KMS-11 (cell line): ENCODE data around the gene C10orf105.

Source experiments
- H2AFZ ChIP-seq: fragments of 200-600 bp; sonication (generic); 2 replicates; pipeline ENCODE4 v1.6.1; 2016; ENCODE audit warnings: antibody characterized with exemption, mixed run types, low read depth
- H3K27ac ChIP-seq: fragments of 200-600 bp; sonication (generic); 2 replicates; pipeline ENCODE4 v1.6.1; 2016; ENCODE audit warnings: mild to moderate bottlenecking, mixed run types
- H3K27me3 ChIP-seq: fragments of 200-600 bp; sonication (generic); 2 replicates; pipeline ENCODE4 v1.6.1; 2017; ENCODE audit warnings: mild to moderate bottlenecking, low read depth, mixed run types, moderate library complexity; ENCODE audit not compliant: insufficient read depth
- H3K36me3 ChIP-seq: fragments of 200-600 bp; sonication (generic); 2 replicates; pipeline ENCODE4 v1.6.1; 2017; ENCODE audit warnings: mild to moderate bottlenecking, mixed run types; ENCODE audit not compliant: insufficient read depth
- H3K4me1 ChIP-seq: fragments of 200-600 bp; sonication (generic); 2 replicates; pipeline ENCODE4 v1.6.1; 2016; ENCODE audit warnings: mild to moderate bottlenecking, low read depth, mixed run types; ENCODE audit not compliant: poor library complexity, severe bottlenecking
- H3K4me2 ChIP-seq: fragments of 200-600 bp; sonication (generic); 2 replicates; pipeline ENCODE4 v1.7.0; 2016; ENCODE audit warnings: mild to moderate bottlenecking, mixed run types
- H3K4me3 ChIP-seq: fragments of 200-600 bp; sonication (generic); IDR thresholded peaks from 2 replicates; pipeline ENCODE4 v1.6.1; 2017; ENCODE audit warnings: low read depth, low read length, mixed read lengths; ENCODE audit not compliant: insufficient read depth
- H3K79me2 ChIP-seq: fragments of 200-600 bp; sonication (generic); 2 replicates; pipeline ENCODE4 v1.6.1; 2016; ENCODE audit warnings: low read depth, mixed run types; ENCODE audit not compliant: insufficient read depth
- H3K9ac ChIP-seq: fragments of 200-600 bp; sonication (generic); 2 replicates; pipeline ENCODE4 v1.6.1; 2016; ENCODE audit warnings: mild to moderate bottlenecking, mixed run types
- H4K20me1 ChIP-seq: fragments of 200-600 bp; sonication (generic); 2 replicates; pipeline ENCODE4 v1.6.1; 2016; ENCODE audit warnings: mild to moderate bottlenecking, mixed run types; ENCODE audit not compliant: insufficient read depth
- CTCF ChIP-seq: fragments of 200-600 bp; sonication (generic); conservative IDR thresholded peaks from 2 replicates; pipeline ENCODE4 v1.6.1; 2017; ENCODE audit warnings: low read depth, mild to moderate bottlenecking, antibody characterized with exemption, low read length, moderate library complexity, mixed read lengths

Gene C10orf105

GRCh38 chr10:71751515-71752224 is 32.1 kb upstream of the C10orf105 start:
- no peak overlapping the region for H3K9ac ChIP-seq
- H2AFZ ChIP-seq, result no peak overlapping the region

GRCh38 chr10:71750986-71751385 is 31.4 kb upstream of the C10orf105 start:
- no peak for TF ChIP-seq CTCF
- Histone ChIP-seq H3K36me3 (no peaks in the 10 kb centered on the region), H3K27ac (no peak overlapping the region), H3K9ac (no peak overlapping the region), H3K4me2 (no peak overlapping the region), H3K27me3 (peaks cover 25% of the 10 kb centered on the region; the same call in 1 of the 2 replicates), H3K79me2 (no peaks in the 10 kb centered on the region), H4K20me1 (no peaks in the 10 kb centered on the region), H3K4me1 (no peaks in the 10 kb centered on the region), H2AFZ (no peak overlapping the region), H3K4me3 (no peak overlapping the region)

More at GRCh38 chr10:71751515-71752224, 32.1 kb upstream of the C10orf105 start:
- Histone ChIP-seq H3K4me3 (no peak overlapping the region), H3K4me2 (no peak overlapping the region), H3K27ac (no peak overlapping the region), H4K20me1 (no peaks in the 10 kb centered on the region), H3K4me1 (no peaks in the 10 kb centered on the region), H3K79me2 (no peaks in the 10 kb centered on the region), H3K27me3 (peaks cover 32% of the 10 kb centered on the region), H3K36me3 (no peaks in the 10 kb centered on the region)
- no peak for TF ChIP-seq CTCF

GRCh38 chr10:71750124-71750841 is 30.7 kb upstream of the C10orf105 start:
- Histone ChIP-seq H3K4me2 (no peak overlapping the region), H3K36me3 (no peaks in the 10 kb centered on the region), H4K20me1 (no peaks in the 10 kb centered on the region), H3K4me3 (no peak overlapping the region), H3K27ac (no peak overlapping the region), H3K27me3 (peaks cover 18% of the 10 kb centered on the region; the same call in 1 of the 2 replicates), H2AFZ (no peak overlapping the region), H3K9ac (no peak overlapping the region), H3K4me1 (no peaks in the 10 kb centered on the region), H3K79me2 (no peaks in the 10 kb centered on the region)
- TF ChIP-seq CTCF, result no peak

- Histone ChIP-seq H3K27me3 (peaks cover 10% of the 10 kb centered on the region; the same call in 1 of the 2 replicates), H2AFZ (no peak overlapping the region), H3K4me3 (no peak overlapping the region), H3K4me1 (no peaks in the 10 kb centered on the region), H3K27ac (no peak overlapping the region), H3K4me2 (no peak overlapping the region), H4K20me1 (no peaks in the 10 kb centered on the region), H3K79me2 (no peaks in the 10 kb centered on the region), H3K36me3 (no peaks in the 10 kb centered on the region), H3K9ac (no peak overlapping the region)
- no peak for TF ChIP-seq CTCF
These were observed 29.8 kb upstream of the C10orf105 start for GRCh38 chr10:71749396-71749795.
